Peyer's patch (tissue), 4 donors: Measurements from ENCODE around the gene AQP12A. TPM values are rescaled to one million over a fixed set of nuclear protein-coding genes. Genes with fewer than 3 reads are reported as not detected.

Experiments
- DNase-seq, 3 donors: peaks; one replicate each; pipeline ENCODE4 v3.0.0-alpha.2; 2017 to 2019
- H3K27ac ChIP-seq, 4 donors: fragments of 200-600 bp; sonication (generic); one replicate each; pipeline ENCODE4 v1.5.1; 2016 to 2019
- H3K27me3 ChIP-seq, 2 donors: fragments of 200-600 bp; sonication (generic); one replicate each; pipeline ENCODE4 v1.5.1; 2019
- H3K36me3 ChIP-seq, 3 donors: fragments of 200-600 bp; sonication (generic); one replicate each; pipeline ENCODE4 v1.5.1; 2016 to 2019
- H3K4me1 ChIP-seq, 4 donors: fragments of 200-600 bp; sonication (generic); one replicate each; pipeline ENCODE4 v1.5.1; 2016 to 2019
- H3K4me3 ChIP-seq, 4 donors: fragments of 200-600 bp; sonication (generic); 1 replicate in 3 of 4; 2 replicates in 1 of 4; pipeline ENCODE4 v1.5.1; 2016 to 2019; ENCODE audit warnings: mild to moderate bottlenecking in 1 of 4
- H3K9me3 ChIP-seq, 4 donors: fragments of 200-600 bp; sonication (generic); one replicate each; pipeline ENCODE4 v1.5.1; 2016 to 2019; ENCODE audit warnings: mild to moderate bottlenecking in 1 of 4
- CTCF ChIP-seq, 6 experiments: fragments of 450-650 bp in 4 of 6; fragments of 200-600 bp in 2 of 6; sonication (generic) in 1 of 6; IDR thresholded peaks; one replicate each; pipeline ENCODE4 v1.5.1; 2017 to 2019; ENCODE audit warnings: antibody characterized with exemption in 6 of 6, mild to moderate bottlenecking in 3 of 6, moderate library complexity in 1 of 6
- POLR2A ChIP-seq, 2 donors: fragments of 450-650 bp; IDR thresholded peaks; one replicate each; pipeline ENCODE4 v1.5.1; 2017; ENCODE audit warnings: antibody characterized with exemption in 2 of 2, mild to moderate bottlenecking in 2 of 2, moderate library complexity in 2 of 2
- total RNA-seq, 4 donors: library from RNA; depleted of rRNA; stranded (reverse); fragments of >200 nt; gene quantifications; one replicate each; pipeline ENCODE4 v1.1.0, GENCODE V29; 2016

Gene AQP12A
- total RNA-seq, 4 donors from 2014 or later: 9.2 TPM; not detected in 3

GRCh38 chr2:240728361-240728760 lies 36.7 kb downstream of the AQP12A start:
- Histone ChIP-seq H3K27ac (no peak overlapping the region), H3K27me3 (no peaks in the 10 kb centered on the region), H3K4me3 (no peak overlapping the region), H3K36me3 (no peaks in the 10 kb centered on the region), H3K4me1 (no peaks in the 10 kb centered on the region), H3K9me3 (no peaks in the 10 kb centered on the region)
- TF ChIP-seq POLR2A (IDR thresholded peaks at IDR 0.05) (no peak), CTCF (IDR thresholded peaks at IDR 0.05) (no peak)
- no peak for DNase-seq

GRCh38 chr2:240728827-240729226 lies 37.2 kb downstream of the AQP12A start:
- no peaks in the 10 kb centered on the region for H3K36me3 ChIP-seq
- TF ChIP-seq CTCF (IDR thresholded peaks at IDR 0.05) (no peak), POLR2A (IDR thresholded peaks at IDR 0.05) (no peak)
- no peak overlapping the region for H3K4me3 ChIP-seq
- no peaks in the 10 kb centered on the region for H3K9me3 ChIP-seq
- DNase-seq: no peak
- no peak overlapping the region for H3K27ac ChIP-seq
- no peaks in the 10 kb centered on the region for H3K27me3 ChIP-seq
- no peaks in the 10 kb centered on the region for H3K4me1 ChIP-seq

GRCh38 chr2:240730501-240731177 lies 39.0 kb downstream of the AQP12A start:
- no peak overlapping the region for H3K27ac ChIP-seq
- H3K27me3 ChIP-seq: no peaks in the 10 kb centered on the region
- no peaks in the 10 kb centered on the region for H3K36me3 ChIP-seq
- TF ChIP-seq POLR2A (IDR thresholded peaks at IDR 0.05) (no peak), CTCF (IDR thresholded peaks at IDR 0.05) (no peak)
- DNase-seq: no peak
- no peak overlapping the region for H3K4me3 ChIP-seq
- H3K4me1 ChIP-seq: no peaks in the 10 kb centered on the region
- no peaks in the 10 kb centered on the region for H3K9me3 ChIP-seq

- no peaks in the 10 kb centered on the region for H3K9me3 ChIP-seq
- no peaks in the 10 kb centered on the region for H3K36me3 ChIP-seq
- no peaks in the 10 kb centered on the region for H3K4me1 ChIP-seq
- no peaks in the 10 kb centered on the region for H3K27me3 ChIP-seq
- DNase-seq: no peak
- TF ChIP-seq POLR2A (IDR thresholded peaks at IDR 0.05) (no peak), CTCF (IDR thresholded peaks at IDR 0.05) (no peak)
- H3K4me3 ChIP-seq: no peak overlapping the region
- no peak overlapping the region for H3K27ac ChIP-seq
These were observed 39.5 kb downstream of the AQP12A start for GRCh38 chr2:240731178-240731545.

- Histone ChIP-seq H3K9me3 (no peaks in the 10 kb centered on the region), H3K27me3 (no peaks in the 10 kb centered on the region)
These were observed 40.5 kb downstream of the AQP12A start for GRCh38 chr2:240732184-240732583.

More at GRCh38 chr2:240732184-240732583, 40.5 kb downstream of the AQP12A start:
- Histone ChIP-seq H3K4me1 (no peaks in the 10 kb centered on the region), H3K4me3 (no peak overlapping the region), H3K36me3 (no peaks in the 10 kb centered on the region), H3K27ac (no peak overlapping the region)
- no peak for TF ChIP-seq POLR2A (IDR thresholded peaks at IDR 0.05)
- no peak for TF ChIP-seq CTCF (IDR thresholded peaks at IDR 0.05)
- DNase-seq: no peak
